NCI-H187 treated with DMSO at 0.1 percent for 48 hours (cell line): ENCODE data around the gene SERPINA12.
"Not testable (repeated sequence)": the region's sequence is repeated elsewhere in the genome, so short reads cannot be mapped to it uniquely, and the experiment has no call there.

ENCODE experiments used
- DNase-seq: peaks from one replicate; lab custom pipeline; 2025; lab: John Stamatoyannopoulos, UW

Gene SERPINA12

DNA sequence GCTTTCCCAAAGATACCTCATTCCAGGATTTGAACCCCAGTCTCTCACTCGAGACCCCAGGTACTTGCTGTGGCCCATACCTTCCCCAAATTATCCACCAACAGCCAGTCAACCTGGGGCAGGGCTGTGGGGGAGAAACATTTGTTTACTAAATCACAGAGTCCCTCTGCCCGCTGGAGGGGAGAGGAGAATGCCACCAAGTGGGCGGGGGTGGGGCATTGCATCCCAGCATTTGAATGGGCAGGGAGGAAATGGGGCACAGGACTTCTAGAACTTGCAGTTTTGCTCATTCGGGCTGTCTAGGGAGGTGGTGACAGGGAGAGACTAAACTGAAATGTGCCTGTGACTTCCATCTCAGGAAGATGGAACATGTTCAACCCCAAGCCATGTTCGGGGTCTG, 22.4 kb downstream of the SERPINA12 start:
- no peak for DNase-seq

DNA sequence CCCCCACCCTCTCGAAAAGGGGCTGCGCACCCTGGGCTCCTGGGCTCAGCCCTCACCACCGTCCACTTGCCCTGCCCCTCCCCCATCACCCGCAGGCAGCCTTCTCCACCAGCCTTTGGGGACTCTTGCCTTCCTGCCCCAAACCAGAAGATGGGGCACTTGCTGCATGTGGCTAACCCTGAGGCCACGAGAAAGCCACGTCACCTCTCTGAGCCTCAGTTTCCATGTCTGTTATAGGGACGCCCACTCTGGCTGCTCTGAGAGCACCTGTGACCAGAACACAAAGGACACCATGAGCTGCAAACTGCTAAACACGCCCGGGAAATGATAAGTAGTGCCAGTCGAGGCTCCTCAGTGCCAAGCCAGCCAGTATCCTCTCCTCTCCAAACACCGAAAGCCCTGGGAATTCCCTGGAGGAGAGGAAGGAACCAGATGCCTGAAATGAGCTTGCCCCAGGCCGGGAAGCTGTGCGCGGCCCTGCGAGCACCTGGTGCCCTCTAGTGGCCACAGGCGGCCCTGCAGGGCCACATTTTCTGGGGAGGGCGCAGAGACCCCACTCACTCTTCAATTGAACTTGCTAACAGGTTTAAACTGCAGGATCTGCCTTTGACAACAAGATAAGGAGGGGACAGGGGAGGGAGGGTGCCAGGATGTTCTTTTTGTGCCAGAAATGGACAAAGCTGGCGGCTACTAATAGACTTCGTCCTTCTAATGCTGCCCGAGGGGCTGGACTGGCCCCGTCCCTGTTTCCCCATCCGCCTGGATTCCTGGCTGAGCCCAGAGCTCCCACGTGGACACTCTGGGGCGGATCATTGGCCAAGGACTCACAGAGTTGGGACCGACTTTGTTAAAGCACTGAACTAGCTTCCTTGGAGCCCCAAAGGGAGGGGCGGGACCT, 23.1 kb downstream of the SERPINA12 start:
- DNase-seq, result no peak

GRCh38 chr14:94484481-94484880, 24.8 kb downstream of the SERPINA12 start:
- DNase-seq, result no peak

- no peak for DNase-seq
Observed at GRCh38 chr14:94483729-94484275, 25.5 kb downstream of the SERPINA12 start.

DNA sequence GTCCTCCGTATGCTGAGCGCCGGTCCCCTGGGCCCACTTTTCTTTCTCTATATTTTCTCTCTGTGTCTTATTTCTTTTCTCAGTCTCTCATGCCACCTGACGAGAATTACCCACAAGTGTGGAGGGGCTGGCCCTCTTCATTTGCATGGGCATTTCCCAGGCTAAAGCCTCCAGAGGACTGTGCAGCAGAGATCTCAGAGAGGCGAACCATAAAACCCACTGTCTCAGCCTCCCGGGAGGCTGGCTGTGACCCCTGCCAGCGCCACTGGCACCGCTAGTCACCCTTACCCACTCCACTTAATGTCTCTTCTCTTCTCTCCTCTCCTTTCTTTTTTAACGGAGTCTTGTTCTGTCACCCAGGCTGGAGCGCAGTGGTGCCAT, 26.2 kb downstream of the SERPINA12 start:
- DNase-seq, result no peak

DNA sequence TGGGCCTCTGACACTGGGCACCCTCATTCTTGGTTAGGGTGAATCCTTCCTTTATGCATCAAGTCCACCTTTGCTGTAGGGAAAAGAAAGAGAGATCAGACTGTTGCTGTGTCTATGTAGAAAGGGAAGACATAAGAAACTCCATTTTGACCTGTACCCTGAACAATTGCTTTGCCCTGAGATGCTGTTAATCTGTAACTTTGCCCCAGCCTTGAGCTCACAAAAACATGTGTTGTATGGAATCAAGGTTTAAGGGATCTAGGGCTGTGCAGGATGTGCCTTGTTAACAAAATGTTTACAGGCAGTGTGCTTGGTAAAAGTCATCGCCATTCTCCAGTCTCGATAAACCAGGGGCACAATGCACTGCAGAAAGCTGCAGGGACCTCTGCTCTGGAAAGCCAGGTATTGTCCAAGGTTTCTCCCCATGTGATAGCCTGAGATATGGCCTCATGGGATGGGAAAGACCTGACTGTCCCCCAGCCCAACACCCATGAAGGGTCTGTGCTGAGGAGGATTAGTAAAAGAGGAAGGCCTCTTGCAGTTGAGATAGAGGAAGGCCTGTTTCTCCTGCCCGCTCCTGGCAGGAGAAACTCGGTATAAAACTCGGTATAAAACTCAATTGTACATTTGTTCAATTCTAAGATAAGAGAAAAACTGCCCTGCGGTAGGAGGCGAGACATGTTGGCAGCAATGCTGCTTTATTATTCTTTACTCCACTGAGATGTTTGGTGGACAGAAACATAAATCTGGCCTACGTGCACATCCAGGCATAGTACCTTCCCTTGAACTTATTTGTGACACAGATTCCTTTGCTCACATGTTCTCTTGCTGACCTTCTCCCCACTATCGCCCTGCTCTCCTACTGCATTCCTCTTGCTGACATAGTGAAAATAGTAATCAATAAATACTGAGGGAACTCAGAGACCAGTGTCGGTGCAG, 26.9 kb downstream of the SERPINA12 start:
- not testable (repeated sequence) for DNase-seq

- no peak for DNase-seq
Observed at GRCh38 chr14:94481468-94482131, 27.7 kb downstream of the SERPINA12 start.

DNA sequence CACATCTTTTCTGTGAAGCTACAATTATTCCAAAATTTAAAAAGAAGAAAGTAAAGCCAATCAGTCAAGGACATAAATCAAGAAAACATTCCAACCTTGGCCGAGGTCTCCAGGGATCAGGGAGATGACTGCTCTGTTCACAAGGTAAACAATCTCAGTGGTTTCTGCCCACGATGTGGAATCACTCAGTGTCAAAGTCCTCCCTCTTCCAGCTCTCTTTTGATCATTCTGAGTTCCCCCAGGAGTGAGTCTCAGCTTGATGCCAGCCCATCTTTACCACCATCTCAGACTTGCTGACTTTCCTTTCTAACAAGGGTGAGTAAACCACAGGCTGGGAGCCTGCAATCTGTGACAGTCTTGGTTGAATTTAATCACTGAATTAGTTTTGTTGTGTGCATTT, 28.5 kb downstream of the SERPINA12 start:
- no peak for DNase-seq

- DNase-seq, result no peak
Observed at GRCh38 chr14:94478420-94478819, 30.8 kb downstream of the SERPINA12 start.

GRCh38 chr14:94476023-94476422, 33.2 kb downstream of the SERPINA12 start, which contains the start of gene SERPINA9:
SERPINA9 (minus strand) TSS chr14:94476197; CDS start chr14:94469840, 6,357 bp downstream.
- no peak for DNase-seq

GRCh38 chr14:94474581-94475031, 34.7 kb downstream of the SERPINA12 start:
- DNase-seq, result no peak

DNA sequence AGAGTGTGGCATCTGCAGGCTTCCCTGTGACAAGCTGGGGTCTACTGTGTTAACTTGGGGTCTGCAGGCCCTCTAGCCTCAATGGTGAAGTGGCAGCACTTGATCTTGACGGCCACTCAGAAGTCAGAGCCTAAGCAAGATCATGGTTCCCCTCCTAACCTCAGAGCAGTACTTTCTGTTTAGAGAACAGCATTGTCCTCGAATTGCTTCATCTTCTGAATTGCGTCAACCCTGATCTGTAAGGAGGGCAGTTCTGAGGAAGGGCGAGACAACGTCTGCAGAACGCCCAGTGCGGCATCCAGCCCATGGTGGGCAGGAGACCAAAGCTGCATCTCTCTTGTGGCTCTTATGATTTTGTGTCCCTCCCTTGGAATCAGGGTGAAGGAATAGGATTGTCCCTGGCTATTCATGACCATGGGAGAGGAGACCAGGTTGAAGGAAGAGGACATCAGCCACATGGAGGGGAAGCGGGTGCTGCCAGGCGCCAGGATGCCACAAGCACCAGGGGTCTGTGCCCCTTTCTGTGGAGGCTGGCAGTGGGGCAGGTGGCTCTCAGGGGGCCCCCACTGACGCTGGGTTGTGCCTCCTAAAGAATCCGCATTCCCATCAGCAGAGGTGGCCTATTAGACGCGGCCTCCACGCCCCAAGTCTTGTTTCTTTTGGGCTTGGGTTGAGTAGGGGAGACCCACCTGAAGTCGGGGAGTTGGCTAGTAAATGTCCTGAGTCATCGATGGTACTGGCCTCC, 35.4 kb downstream of the SERPINA12 start:
- DNase-seq, result no peak

- no peak for DNase-seq
Observed at GRCh38 chr14:94472842-94473241, 36.4 kb downstream of the SERPINA12 start.

DNA sequence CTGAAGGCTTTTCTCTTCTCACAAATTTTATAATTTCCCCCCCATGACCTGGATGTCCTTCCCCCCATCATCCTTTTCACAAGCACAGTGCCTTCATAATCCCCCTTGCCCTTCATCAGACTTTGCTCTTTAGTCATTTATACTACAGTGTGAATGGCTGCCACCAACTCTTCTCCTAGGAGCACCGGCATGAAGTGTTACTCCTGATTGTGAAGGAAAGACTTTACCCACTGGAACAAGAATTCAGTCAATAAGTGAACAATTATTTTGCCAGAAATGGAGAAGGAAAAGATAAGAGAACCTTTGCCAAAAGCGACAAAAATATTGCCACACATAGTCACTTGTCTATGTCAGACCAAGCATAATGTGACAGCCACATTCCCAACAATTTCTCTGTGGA, 38.2 kb downstream of the SERPINA12 start:
- DNase-seq, result no peak

GRCh38 chr14:94470311-94470710, 39.0 kb downstream of the SERPINA12 start:
- no peak for DNase-seq

- no peak for DNase-seq
Observed at GRCh38 chr14:94469261-94469660, 40.0 kb downstream of the SERPINA12 start.

DNA sequence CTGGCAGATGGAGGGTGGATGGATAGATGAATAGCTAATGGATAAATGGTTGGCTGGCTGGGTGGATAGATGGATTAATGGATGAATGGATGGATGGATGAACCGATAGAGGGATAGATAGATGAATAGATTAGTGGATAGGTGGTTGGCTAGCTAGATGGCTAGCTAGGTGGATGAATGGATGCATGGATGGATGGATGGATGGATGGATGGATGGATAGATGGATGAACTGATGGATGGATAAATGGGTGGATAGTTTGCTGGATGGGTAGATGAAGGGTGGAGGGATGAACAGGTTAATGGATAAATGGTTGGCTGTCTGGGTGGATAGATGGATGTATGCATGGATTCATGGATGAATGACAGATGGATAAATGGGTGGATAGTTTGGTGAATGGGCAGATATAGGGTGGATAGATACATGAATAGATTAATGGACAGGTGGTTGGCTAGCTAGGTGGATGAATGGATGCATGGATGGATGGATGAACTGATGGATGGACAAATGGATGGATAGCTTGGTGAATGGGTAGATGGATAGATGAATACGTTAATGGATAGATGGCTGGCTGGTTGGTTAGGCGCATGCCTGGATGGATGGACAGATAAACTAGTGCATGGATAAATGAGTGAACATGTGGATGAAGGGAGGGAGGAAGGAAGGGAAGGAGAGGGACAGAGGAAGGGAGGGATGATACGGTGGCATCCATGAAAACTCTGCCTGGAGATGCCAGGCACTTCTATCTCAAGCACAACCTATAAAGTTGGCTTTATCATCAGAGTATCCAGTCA, 41.3 kb downstream of the SERPINA12 start:
- no peak for DNase-seq

DNA sequence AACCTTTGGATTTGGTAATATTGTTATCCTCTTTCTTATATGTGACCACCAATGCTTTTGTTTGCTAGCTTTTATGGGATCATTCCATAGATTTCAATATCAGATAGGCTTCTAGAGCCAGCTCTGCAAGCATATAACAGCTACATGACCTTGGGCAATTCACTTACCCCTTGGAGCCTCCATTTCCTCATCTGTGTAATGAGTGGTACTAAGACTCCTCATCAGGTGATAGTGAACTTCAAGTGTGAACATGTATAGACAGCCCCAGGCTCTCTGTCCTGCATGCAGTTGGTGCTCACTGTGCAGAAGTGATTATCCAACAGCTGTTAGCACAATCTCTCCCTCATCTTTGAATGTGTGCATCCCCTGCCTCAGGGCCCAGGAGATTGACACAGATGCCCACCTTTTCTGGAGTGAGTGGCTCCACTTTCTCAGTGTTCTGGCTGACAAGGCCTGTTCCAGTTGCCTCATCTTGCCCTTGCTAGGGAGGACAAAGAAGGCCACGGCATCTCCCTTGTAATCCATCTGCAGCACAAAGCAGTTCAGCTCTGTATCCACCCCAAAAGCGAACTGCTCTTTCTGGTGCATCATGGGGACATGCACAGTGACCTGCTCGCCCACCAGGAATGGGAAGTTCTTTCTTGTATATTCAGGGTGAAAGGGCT, 42.4 kb downstream of the SERPINA12 start:
- DNase-seq, result no peak

GRCh38 chr14:94465042-94465441, 44.2 kb downstream of the SERPINA12 start:
- DNase-seq, result no peak

DNA sequence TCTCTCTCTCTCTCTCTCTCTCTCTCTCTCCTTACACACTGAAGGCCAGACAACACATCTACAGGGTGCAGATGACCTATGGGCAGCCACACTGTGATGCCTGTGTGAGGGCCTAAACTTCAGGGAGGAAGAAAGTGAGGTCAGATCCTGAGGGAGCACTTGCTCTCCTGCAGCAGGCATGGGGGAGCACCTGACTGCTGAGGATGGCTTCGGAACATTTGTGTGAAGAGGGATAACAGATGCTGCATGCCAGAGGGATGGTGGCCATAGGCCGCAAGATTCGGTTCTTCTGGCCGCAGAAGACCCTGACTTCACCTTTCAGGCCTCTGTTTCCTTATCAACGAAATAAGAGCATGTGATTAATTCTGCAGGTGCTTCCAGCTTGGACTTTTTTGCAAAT, 45.0 kb downstream of the SERPINA12 start:
- DNase-seq, result no peak
